ENCODE data around the gene PLVAP.

DNA sequence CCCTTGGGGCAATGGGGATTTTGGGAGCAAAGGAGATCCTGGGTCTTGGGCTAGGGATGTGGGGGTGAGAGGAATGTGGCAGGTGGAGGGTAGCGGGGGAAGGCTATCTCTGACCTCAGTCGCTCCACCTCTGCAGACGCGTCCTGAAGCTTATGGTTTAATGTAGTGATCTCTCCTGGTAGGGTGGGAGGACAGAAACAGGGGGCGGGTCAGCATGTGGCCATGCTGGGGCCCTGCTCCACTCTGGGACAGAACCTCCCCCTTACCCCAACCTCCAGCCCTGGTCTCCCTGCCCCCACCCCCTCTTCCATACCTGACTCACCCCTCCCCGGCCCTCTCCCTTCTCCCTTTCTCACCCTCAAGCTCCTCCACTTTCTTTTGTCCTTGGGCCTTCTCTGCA lies 26.9 kb upstream of the PLVAP start:
- TF ChIP-seq, protein P1, sequence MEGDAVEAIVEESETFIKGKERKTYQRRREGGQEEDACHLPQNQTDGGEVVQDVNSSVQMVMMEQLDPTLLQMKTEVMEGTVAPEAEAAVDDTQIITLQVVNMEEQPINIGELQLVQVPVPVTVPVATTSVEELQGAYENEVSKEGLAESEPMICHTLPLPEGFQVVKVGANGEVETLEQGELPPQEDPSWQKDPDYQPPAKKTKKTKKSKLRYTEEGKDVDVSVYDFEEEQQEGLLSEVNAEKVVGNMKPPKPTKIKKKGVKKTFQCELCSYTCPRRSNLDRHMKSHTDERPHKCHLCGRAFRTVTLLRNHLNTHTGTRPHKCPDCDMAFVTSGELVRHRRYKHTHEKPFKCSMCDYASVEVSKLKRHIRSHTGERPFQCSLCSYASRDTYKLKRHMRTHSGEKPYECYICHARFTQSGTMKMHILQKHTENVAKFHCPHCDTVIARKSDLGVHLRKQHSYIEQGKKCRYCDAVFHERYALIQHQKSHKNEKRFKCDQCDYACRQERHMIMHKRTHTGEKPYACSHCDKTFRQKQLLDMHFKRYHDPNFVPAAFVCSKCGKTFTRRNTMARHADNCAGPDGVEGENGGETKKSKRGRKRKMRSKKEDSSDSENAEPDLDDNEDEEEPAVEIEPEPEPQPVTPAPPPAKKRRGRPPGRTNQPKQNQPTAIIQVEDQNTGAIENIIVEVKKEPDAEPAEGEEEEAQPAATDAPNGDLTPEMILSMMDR (IDR thresholded peaks at IDR 0.05) = no peak
- no peak for TF ChIP-seq POLR2A (IDR thresholded peaks at IDR 0.05)

Data from Peyer's patch (tissue), 4 donors.